HepG2 (cell line): ENCODE measurements around the gene CKS1B. TPM values are rescaled to one million over a fixed set of nuclear protein-coding genes. Genes with fewer than 3 reads are reported as not detected.

Experiments
- CBFB ChIP-seq: sonication (generic); formaldehyde crosslinking; IDR thresholded peaks from 2 replicates; pipeline ENCODE4 v1.4.0; 2020; ENCODE audit warnings: missing genetic modification reagents
- CENPT ChIP-seq: sonication (generic); formaldehyde crosslinking; IDR thresholded peaks from 2 replicates; pipeline ENCODE4 v1.8.0; 2022; ENCODE audit warnings: low read depth, mild to moderate bottlenecking, moderate library complexity, missing genetic modification reagents
- DPF2 ChIP-seq: sonication (generic); formaldehyde crosslinking; IDR thresholded peaks from 2 replicates; pipeline ENCODE4 v1.4.0; 2020; ENCODE audit warnings: mild to moderate bottlenecking, low read depth, missing genetic modification reagents, borderline replicate concordance
- FOXK2 ChIP-seq: fragments of 450-650 bp; IDR thresholded peaks from 2 replicates; pipeline ENCODE4 v1.6.1; 2016
- GPN1 ChIP-seq: sonication (generic); formaldehyde crosslinking; IDR thresholded peaks from 2 replicates; pipeline ENCODE4 v1.5.1; 2020; ENCODE audit warnings: missing genetic modification reagents, borderline replicate concordance
- HNF4A ChIP-seq: sonication (generic); formaldehyde crosslinking; IDR thresholded peaks from 2 replicates; pipeline ENCODE4 v1.4.0; 2020; ENCODE audit warnings: missing genetic modification reagents
- JUND ChIP-seq: sonication (generic); formaldehyde crosslinking; IDR thresholded peaks from 2 replicates; pipeline ENCODE4 v1.8.0; 2022; ENCODE audit warnings: mild to moderate bottlenecking, missing genetic modification reagents
- PCBP2 ChIP-seq: fragments of 200-400 bp; formaldehyde crosslinking; optimal IDR thresholded peaks from 2 replicates; pipeline ENCODE3; 2018; ENCODE audit warnings: low read length, low read depth; ENCODE audit not compliant: poor library complexity, severe bottlenecking
- PITX1 ChIP-seq: sonication (generic); formaldehyde crosslinking; IDR thresholded peaks from 2 replicates; pipeline ENCODE4 v1.5.1; 2020; ENCODE audit warnings: mild to moderate bottlenecking, missing genetic modification reagents
- PLSCR1 ChIP-seq: sonication (generic); formaldehyde crosslinking; IDR thresholded peaks from 2 replicates; pipeline ENCODE4 v1.5.0; 2020; ENCODE audit warnings: missing genetic modification reagents, mild to moderate bottlenecking, borderline replicate concordance
- RAD51 ChIP-seq: fragments of 450-650 bp; IDR thresholded peaks from 2 replicates; pipeline ENCODE4 v1.6.1; 2016; ENCODE audit warnings: borderline replicate concordance
- RORA ChIP-seq: sonication (generic); formaldehyde crosslinking; IDR thresholded peaks from 2 replicates; pipeline ENCODE4 v1.5.0; 2020; ENCODE audit warnings: mild to moderate bottlenecking, missing genetic modification reagents, moderate library complexity
- SP5 ChIP-seq: IDR thresholded peaks from 2 replicates; pipeline ENCODE4 v1.6.1; 2016; ENCODE audit warnings: low read depth, borderline replicate concordance
- TBL1XR1 ChIP-seq: fragments of 150-350 bp; IDR thresholded peaks from 2 replicates; pipeline ENCODE4 v1.6.1; 2014; ENCODE audit warnings: borderline replicate concordance, low read length; ENCODE audit not compliant: partially characterized antibody
- TFE3 ChIP-seq: IDR thresholded peaks from 2 replicates; pipeline ENCODE4 v1.6.1; 2016
- ZBTB38 ChIP-seq: sonication (generic); formaldehyde crosslinking; IDR thresholded peaks from 2 replicates; pipeline ENCODE4 v1.5.1; 2020; ENCODE audit warnings: mild to moderate bottlenecking, missing genetic modification reagents
- ZNF124 ChIP-seq: sonication (generic); formaldehyde crosslinking; IDR thresholded peaks from 2 replicates; pipeline ENCODE4 v1.4.0; 2020; ENCODE audit warnings: missing genetic modification reagents
- ZNF207 ChIP-seq: fragments of 450-650 bp; IDR thresholded peaks from 2 replicates; pipeline ENCODE4 v1.6.1; 2016; ENCODE audit warnings: antibody characterized with exemption, borderline replicate concordance
- ZNF44 ChIP-seq: sonication (generic); formaldehyde crosslinking; IDR thresholded peaks from 2 replicates; pipeline ENCODE4 v1.5.1; 2020; ENCODE audit warnings: mild to moderate bottlenecking, missing genetic modification reagents
- ZNF550 ChIP-seq: sonication (generic); formaldehyde crosslinking; IDR thresholded peaks from 2 replicates; pipeline ENCODE4 v1.4.0; 2020; ENCODE audit warnings: mild to moderate bottlenecking, missing genetic modification reagents, borderline replicate concordance
- ZNF776 ChIP-seq: sonication (generic); formaldehyde crosslinking; IDR thresholded peaks from 2 replicates; pipeline ENCODE4 v1.4.0; 2020; ENCODE audit warnings: mild to moderate bottlenecking, missing genetic modification reagents
- ZNF777 ChIP-seq: sonication (generic); formaldehyde crosslinking; IDR thresholded peaks from 2 replicates; pipeline ENCODE4 v1.4.0; 2020; ENCODE audit warnings: missing genetic modification reagents
- ZNF879 ChIP-seq: sonication (generic); formaldehyde crosslinking; IDR thresholded peaks from 2 replicates; pipeline ENCODE4 v1.8.1; 2023; ENCODE audit warnings: missing genetic modification reagents
- ZSCAN22 ChIP-seq: sonication (generic); formaldehyde crosslinking; IDR thresholded peaks from 2 replicates; pipeline ENCODE4 v1.4.0; 2020; ENCODE audit warnings: mild to moderate bottlenecking, missing genetic modification reagents
- polyA plus RNA-seq, 8 experiments: library from polyadenylated mRNA; depleted of rRNA in 3 of 8; stranded (reverse) in 7 of 8; unstranded in 1 of 8; fragments of >200 nt; fragmentation: Illumina TruSeq in 4 of 8; extraction: Trizol in 4 of 8; gene quantifications; 2 replicates each; pipeline versions ENCODE4 v1.2.1 to v1.2.3, GENCODE V29; 2011 to 2016; ENCODE audit warnings: low read depth in 4 of 8, missing spikeins in 1 of 8, mixed read lengths in 1 of 8; ENCODE audit not compliant: insufficient read depth in 1 of 8
- total RNA-seq, 5 experiments: library from RNA; depleted of rRNA; stranded (reverse); fragments of >200 nt; fragmentation: Illumina TruSeq; extraction: Trizol; gene quantifications; 2 replicates each; pipeline ENCODE4 v1.2.3, GENCODE V29; 2016; ENCODE audit warnings: low read depth in 1 of 5
- TF ChIP-seq, protein P1 (sequence below): sonication (generic); formaldehyde crosslinking; IDR thresholded peaks from 2 replicates; pipeline ENCODE4 v1.4.0; 2020; ENCODE audit warnings: missing genetic modification reagents
- TF ChIP-seq, protein P2 (sequence below): sonication (generic); formaldehyde crosslinking; IDR thresholded peaks from 2 replicates; pipeline ENCODE4 v1.4.0; 2020; ENCODE audit warnings: missing genetic modification reagents, mild to moderate bottlenecking, borderline replicate concordance

CKS1B gene
- total and polyA plus RNA-seq, 2 of the 13 experiments (the other 11 are each of a cell fraction or from before 2014, with no cell fraction given), result 217 to 222 TPM

GRCh38 chr1:154974102-154974807, at the start of gene CKS1B (continued):
- TF ChIP-seq, protein P1, sequence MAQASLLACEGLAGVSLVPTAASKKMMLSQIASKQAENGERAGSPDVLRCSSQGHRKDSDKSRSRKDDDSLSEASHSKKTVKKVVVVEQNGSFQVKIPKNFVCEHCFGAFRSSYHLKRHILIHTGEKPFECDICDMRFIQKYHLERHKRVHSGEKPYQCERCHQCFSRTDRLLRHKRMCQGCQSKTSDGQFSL, result no peak
- TF ChIP-seq RORA (CRISPR knock-in tag) (no peak), HNF4A (CRISPR knock-in tag) (no peak; the same call in 1 of the 2 replicates), RAD51 (no peak), TFE3 (CRISPR knock-in tag) (no peak; the same call in 1 of the 2 replicates), SP5 (CRISPR knock-in tag) (peak; percentile 71), TBL1XR1 (no peak), ZNF207 (no peak), JUND (CRISPR knock-in tag) (0 out of 2 replicates have a peak, but pooled peaks have one; percentile 37), GPN1 (CRISPR knock-in tag) (no peak), ZBTB38 (CRISPR knock-in tag) (no peak), ZNF550 (CRISPR knock-in tag) (no peak), ZNF777 (no peak), PITX1 (peak; percentile 81; the same call in 1 of the 2 replicates), CBFB (0 out of 2 replicates have a peak, but pooled peaks have one; percentile 57), PCBP2 (no peak), FOXK2 (no peak; the same call in 1 of the 2 replicates), CENPT (CRISPR knock-in tag) (peak; percentile 82; the same call in 1 of the 2 replicates), ZNF879 (no peak), ZNF124 (CRISPR knock-in tag) (no peak), PLSCR1 (CRISPR knock-in tag) (no peak), DPF2 (CRISPR knock-in tag) (no peak), ZSCAN22 (CRISPR knock-in tag) (no peak), ZNF776 (CRISPR knock-in tag) (no peak; the same call in 1 of the 2 replicates), ZNF44 (no peak)
- TF ChIP-seq, protein P2, sequence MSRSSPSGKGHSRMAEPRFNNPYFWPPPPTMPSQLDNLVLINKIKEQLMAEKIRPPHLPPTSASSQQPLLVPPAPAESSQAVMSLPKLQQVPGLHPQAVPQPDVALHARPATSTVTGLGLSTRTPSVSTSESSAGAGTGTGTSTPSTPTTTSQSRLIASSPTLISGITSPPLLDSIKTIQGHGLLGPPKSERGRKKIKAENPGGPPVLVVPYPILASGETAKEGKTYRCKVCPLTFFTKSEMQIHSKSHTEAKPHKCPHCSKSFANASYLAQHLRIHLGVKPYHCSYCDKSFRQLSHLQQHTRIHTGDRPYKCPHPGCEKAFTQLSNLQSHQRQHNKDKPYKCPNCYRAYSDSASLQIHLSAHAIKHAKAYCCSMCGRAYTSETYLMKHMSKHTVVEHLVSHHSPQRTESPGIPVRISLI (CRISPR knock-in tag), result no peak
